ENCODE data around the gene TUSC2. TPM values are rescaled to one million over a fixed set of nuclear protein-coding genes. Genes with fewer than 3 reads are reported as not detected.

The TUSC2 gene
- total RNA-seq, 2 experiments from 2014 or later: 23.1 to 24.7 TPM

- Histone ChIP-seq H3K36me3 (ENCODE audit: insufficient read depth, low read length) (no peaks in the 10 kb centered on the region), H3K9me3 (ENCODE audit: control insufficient read depth in 1 of 2, insufficient read depth in 1 of 2, low read length in 2 of 2) (no peaks in the 10 kb centered on the region), H3K4me1 (ENCODE audit: insufficient read depth, low read length) (peaks cover 27% of the 10 kb centered on the region), H3K27me3 (ENCODE audit: control insufficient read depth in 1 of 2, insufficient read depth in 2 of 2, low read length in 2 of 2) (no peaks in the 10 kb centered on the region), H3K27ac (ENCODE audit: low read depth in 1 of 2, low read length in 2 of 2) (no peak overlapping the region), H3K4me3 (ENCODE audit: low read length) (no peak overlapping the region)
- ChIA-PET POLR2A (interaction anchor here (0.7 kb wide), 1 partner anchor 186 kb away, joined by 4 read pairs; no protein-coding TSS in a partner anchor), CTCF (no interaction called here)
- no peaks in the 10 kb centered on the region for H3K36me3 Mint-ChIP-seq (ENCODE audit: low read depth)
- H3K4me3 Mint-ChIP-seq: no peak overlapping the region
- no peak for DNase-seq
- ATAC-seq (ENCODE audit: poor library complexity): no peak
- H3K27me3 Mint-ChIP-seq: no peaks in the 10 kb centered on the region
- H3K4me1 Mint-ChIP-seq (ENCODE audit: low read depth): peaks cover 30% of the 10 kb centered on the region
- H3K27ac Mint-ChIP-seq: no peak overlapping the region
- no peak for TF ChIP-seq CTCF (IDR thresholded peaks at IDR 0.05)
- no peaks in the 10 kb centered on the region for H3K9me3 Mint-ChIP-seq
- intact Hi-C loops (cut with DNase I, micrococcal nuclease): no loop called here
Observed at GRCh38 chr3:50370594-50370993, 42.6 kb upstream of the TUSC2 start.

GRCh38 chr3:50369012-50369670, 41.1 kb upstream of the TUSC2 start:
- intact Hi-C loops (cut with DNase I, micrococcal nuclease): loop anchor here in 1 of 2 experiments (5.0 kb wide), 5 partner anchors 133 to 1783 kb away; partner anchors contain the start of genes CACNA2D2, MANF, POC1A and TEX264
- ATAC-seq (ENCODE audit: poor library complexity): no peak
- H3K4me1 Mint-ChIP-seq (ENCODE audit: low read depth): peaks cover 37% of the 10 kb centered on the region
- Histone ChIP-seq H3K27ac (ENCODE audit: low read depth in 1 of 2, low read length in 2 of 2) (no peak overlapping the region), H3K9me3 (ENCODE audit: control insufficient read depth in 1 of 2, insufficient read depth in 1 of 2, low read length in 2 of 2) (no peaks in the 10 kb centered on the region), H3K4me3 (ENCODE audit: low read length) (no peak overlapping the region), H3K4me1 (ENCODE audit: insufficient read depth, low read length) (peaks cover 37% of the 10 kb centered on the region), H3K27me3 (ENCODE audit: control insufficient read depth in 1 of 2, insufficient read depth in 2 of 2, low read length in 2 of 2) (no peaks in the 10 kb centered on the region), H3K36me3 (ENCODE audit: insufficient read depth, low read length) (no peaks in the 10 kb centered on the region)
- H3K27me3 Mint-ChIP-seq: no peaks in the 10 kb centered on the region
- peaks cover 4% of the 10 kb centered on the region for H3K36me3 Mint-ChIP-seq (ENCODE audit: low read depth)
- H3K9me3 Mint-ChIP-seq: no peaks in the 10 kb centered on the region
- no peak for TF ChIP-seq CTCF (IDR thresholded peaks at IDR 0.05)
- ChIA-PET CTCF (no interaction called here), POLR2A (interaction anchor here (0.6 kb wide), 1 partner anchor 1131 kb away, joined by 4 read pairs; no protein-coding TSS in a partner anchor)
- peak overlapping the region; percentile 3 for H3K4me3 Mint-ChIP-seq
- H3K27ac Mint-ChIP-seq: peak overlapping the region; percentile 36
- no peak for DNase-seq

GRCh38 chr3:50365842-50366220, 37.8 kb upstream of the TUSC2 start:
- TF ChIP-seq CTCF (IDR thresholded peaks at IDR 0.05): no peak
- Mint-ChIP-seq H3K4me3 (peak overlapping the region; percentile 94), H3K27ac (peak overlapping the region; percentile 98), H3K36me3 (ENCODE audit: low read depth) (peaks cover 4% of the 10 kb centered on the region), H3K4me1 (ENCODE audit: low read depth) (peaks cover 25% of the 10 kb centered on the region), H3K9me3 (no peaks in the 10 kb centered on the region), H3K27me3 (no peaks in the 10 kb centered on the region)
- no peaks in the 10 kb centered on the region for H3K27me3 ChIP-seq (ENCODE audit: control insufficient read depth in 1 of 2, insufficient read depth in 2 of 2, low read length in 2 of 2)
- no peaks in the 10 kb centered on the region for H3K9me3 ChIP-seq (ENCODE audit: control insufficient read depth in 1 of 2, insufficient read depth in 1 of 2, low read length in 2 of 2)
- CTCF ChIA-PET: interaction anchor here (0.9 to 1.1 kb wide), 4 partner anchors 13 to 1316 kb away, joined by 3 to 5 read pairs (median 4); no protein-coding TSS in a partner anchor
- ATAC-seq (ENCODE audit: poor library complexity) (no peak), DNase-seq (no peak)
- peaks cover 30% of the 10 kb centered on the region for H3K4me1 ChIP-seq (ENCODE audit: insufficient read depth, low read length)
- H3K27ac ChIP-seq (ENCODE audit: low read depth in 1 of 2, low read length in 2 of 2): peak overlapping the region; percentile 69 to 81
- H3K36me3 ChIP-seq (ENCODE audit: insufficient read depth, low read length): no peaks in the 10 kb centered on the region
- H3K4me3 ChIP-seq (ENCODE audit: low read length): peak overlapping the region; percentile 73
- intact Hi-C loops (cut with DNase I, micrococcal nuclease): loop anchor here (1.0 to 5.0 kb wide), 9 partner anchors 15 to 1786 kb away; partner anchors contain the start of genes C3orf18 (in 1 of the 2), CACNA2D2 (in 1 of the 2), CYB561D2 (in 1 of the 2) and MANF (in 1 of the 2)
- POLR2A ChIA-PET: interaction anchor here (0.7 to 2.7 kb wide), 13 partner anchors 12 to 1245 kb away, joined by 3 to 25 read pairs (median 4); partner anchors contain the start of genes CYB561D2, HYAL3, NAA80 and NPRL2

Measured in CD4-positive, alpha-beta T cell (primary cell).